Mesodermal cell (in vitro differentiated cells): ENCODE data around the gene KIAA1958.
A peak's percentile ranks its signal among the peaks of the same experiment; 100 is the strongest.

Experiments
- H3K27ac ChIP-seq: 2 replicates; pipeline ENCODE4 v1.7.0; 2013; ENCODE audit warnings: mild to moderate bottlenecking, low read depth, low read length, moderate library complexity; ENCODE audit not compliant: severe bottlenecking
- H3K36me3 ChIP-seq: 2 replicates; pipeline ENCODE4 v1.7.1; 2013; ENCODE audit warnings: mild to moderate bottlenecking, low read length, moderate library complexity; ENCODE audit not compliant: control insufficient read depth, insufficient read depth
- H3K4me1 ChIP-seq: one replicate; pipeline ENCODE4 v1.7.1; 2013; ENCODE audit warnings: mild to moderate bottlenecking, low read length; ENCODE audit not compliant: insufficient read depth, control insufficient read depth, poor library complexity, severe bottlenecking
- H3K4me3 ChIP-seq: 2 replicates; pipeline ENCODE4 v1.7.0; 2013; ENCODE audit warnings: low read length, control low read depth, mild to moderate bottlenecking; ENCODE audit not compliant: insufficient read depth, poor library complexity, severe bottlenecking; ENCODE audit errors: extremely low read depth
- H3K9me3 ChIP-seq: 2 replicates; pipeline ENCODE4 v1.7.1; 2013; ENCODE audit warnings: mild to moderate bottlenecking, low read length, moderate library complexity; ENCODE audit not compliant: control insufficient read depth
- WGBS, 2 experiments: methylation state at CpG; one replicate each; pipeline ENCODE4 v1.1.5; 2013; ENCODE audit warnings: missing lambda C conversion rate in 2 of 2; ENCODE audit not compliant: insufficient coverage in 2 of 2; 5-methylcytosine and 5-hydroxymethylcytosine counted together

The KIAA1958 gene

DNA sequence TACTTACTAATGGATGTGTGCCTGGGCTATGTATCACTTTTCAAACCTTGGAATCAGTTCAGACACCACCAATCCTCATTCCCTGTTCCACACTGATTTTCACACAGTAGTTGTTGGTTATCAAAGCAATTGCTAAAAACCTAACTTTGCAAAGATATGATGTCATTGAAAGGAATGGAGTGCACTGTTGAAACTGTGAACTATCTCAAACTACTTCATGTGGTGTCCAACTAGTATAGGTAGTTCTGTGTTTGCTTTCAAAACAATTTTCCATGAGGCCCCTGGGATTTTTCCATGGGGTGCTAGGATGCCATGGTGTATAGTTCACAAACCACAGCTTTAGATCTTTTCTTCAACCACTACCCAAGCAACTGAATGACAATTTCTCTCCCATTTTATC lies 213.5 kb downstream of the KIAA1958 start:
- Histone ChIP-seq H3K36me3 (peaks cover 29% of the 10 kb centered on the region), H3K9me3 (no peaks in the 10 kb centered on the region), H3K4me1 (peaks cover 3% of the 10 kb centered on the region), H3K27ac (no peak overlapping the region), H3K4me3 (no peak overlapping the region)

DNA sequence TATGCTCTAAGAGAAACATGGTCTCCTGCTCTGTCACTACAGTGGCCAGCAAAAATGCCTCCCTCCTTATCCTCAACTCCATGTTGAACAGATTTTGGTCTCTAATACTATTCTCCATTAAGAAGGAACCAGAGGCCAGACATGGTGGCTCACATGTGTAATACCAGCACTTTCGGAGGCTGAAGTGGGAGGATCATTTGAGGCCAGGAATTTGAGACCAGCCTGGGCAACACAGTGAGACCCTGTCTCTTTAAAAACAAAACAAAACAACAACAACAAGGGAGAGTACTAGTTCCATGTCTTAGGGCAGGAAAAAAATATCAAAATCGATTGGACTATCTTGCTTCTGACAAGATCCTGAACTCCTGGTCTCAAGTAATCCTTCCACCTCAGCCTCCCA lies 216.7 kb downstream of the KIAA1958 start:
- Histone ChIP-seq H3K27ac (no peak overlapping the region), H3K4me3 (no peak overlapping the region), H3K9me3 (no peaks in the 10 kb centered on the region), H3K4me1 (no peaks in the 10 kb centered on the region), H3K36me3 (peaks cover 14% of the 10 kb centered on the region)
- WGBS, 2 experiments, result 60 to 100% methylated on average over 1 of the region's 2 CpGs

DNA sequence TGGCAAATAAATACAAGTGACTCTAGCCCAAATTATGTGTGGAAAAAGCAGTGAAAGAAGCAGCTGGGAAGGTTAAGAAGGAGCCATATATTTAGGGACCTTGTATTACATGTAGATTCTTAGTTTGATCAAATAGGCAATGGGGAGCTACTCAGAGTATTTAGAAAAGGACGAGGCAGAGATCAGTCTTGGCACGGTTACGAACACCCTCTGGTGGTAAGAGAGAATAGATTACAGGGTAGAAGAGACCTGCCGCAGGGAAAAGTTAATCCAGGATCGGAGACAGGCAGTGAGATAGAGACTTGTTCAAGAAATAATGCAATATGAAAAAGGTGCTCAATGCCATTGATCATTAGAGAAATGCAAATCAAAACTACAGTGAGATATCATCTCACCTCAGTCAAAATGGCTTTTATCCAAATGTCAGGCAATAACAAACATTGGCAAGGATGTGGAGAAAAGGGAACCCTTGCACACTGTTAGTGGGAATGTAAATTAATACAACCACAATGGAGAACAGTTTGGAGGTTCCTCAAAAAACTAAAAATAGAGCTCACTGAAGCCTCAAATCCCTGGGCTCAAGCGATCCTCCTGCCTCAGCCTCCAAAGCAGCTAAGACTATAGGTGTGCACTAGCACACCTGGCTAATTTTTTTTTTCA lies 219.3 kb downstream of the KIAA1958 start:
- no peak overlapping the region for H3K4me3 ChIP-seq
- H3K4me1 ChIP-seq, result no peaks in the 10 kb centered on the region
- no peak overlapping the region for H3K27ac ChIP-seq
- no peaks in the 10 kb centered on the region for H3K9me3 ChIP-seq
- peaks cover 12% of the 10 kb centered on the region for H3K36me3 ChIP-seq
- 52 to 69% methylated on average over 6 of the region's 6 CpGs for WGBS, 2 experiments

DNA sequence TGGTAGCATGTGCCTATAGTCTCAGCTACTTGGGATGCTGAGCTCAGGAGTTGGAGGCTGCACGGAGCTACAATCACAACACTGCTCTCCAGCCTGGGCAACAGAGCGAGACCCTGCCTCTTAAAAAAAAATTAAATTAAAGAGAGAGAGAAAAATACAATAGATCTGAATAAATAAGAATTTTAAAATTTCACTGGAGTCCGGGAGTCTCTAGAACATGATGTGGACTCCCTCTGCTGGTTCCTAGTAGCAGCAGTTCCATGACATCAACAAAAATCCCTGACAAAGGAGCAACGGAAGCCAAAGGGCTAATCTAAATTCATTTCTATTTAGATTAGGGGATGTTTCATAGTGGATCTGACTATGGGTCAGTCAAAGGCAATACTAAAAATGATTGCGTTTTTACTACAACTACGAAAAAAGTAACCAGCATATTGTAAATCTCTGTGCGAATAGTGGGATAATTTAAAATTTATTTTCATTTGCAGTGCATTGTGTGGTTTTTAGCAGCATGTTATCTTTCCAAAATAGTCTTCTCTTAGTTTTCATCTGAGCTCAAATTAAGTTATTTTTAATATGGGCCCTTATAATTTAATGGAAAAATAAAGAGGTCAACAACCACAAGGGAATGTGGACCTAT lies 224.5 kb downstream of the KIAA1958 start:
- Histone ChIP-seq H3K27ac (no peak overlapping the region), H3K4me3 (no peak overlapping the region), H3K9me3 (no peaks in the 10 kb centered on the region), H3K36me3 (peaks cover 18% of the 10 kb centered on the region), H3K4me1 (no peaks in the 10 kb centered on the region)
- WGBS, 2 experiments, result 100% methylated on average over 2 of the region's 7 CpGs; no CpG with 5 or more reads in 1 of the 2 experiments

DNA sequence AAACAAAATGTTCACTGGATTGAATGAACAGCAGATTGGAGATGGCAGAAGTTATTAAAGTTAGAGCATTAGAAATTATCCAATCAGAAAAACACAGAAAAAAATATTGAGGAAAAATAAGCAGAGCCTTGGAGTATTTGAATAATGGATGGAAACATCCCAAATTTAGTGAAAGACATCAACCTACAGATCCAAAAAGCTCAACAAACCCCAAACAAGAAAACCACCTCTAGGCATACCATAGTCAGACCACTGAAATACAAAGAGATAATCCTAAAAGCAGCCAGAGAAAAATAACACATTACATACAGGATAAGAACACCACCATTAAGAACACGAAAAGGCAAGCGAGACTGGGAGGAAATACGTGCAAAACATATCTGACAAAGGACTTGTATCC lies 226.1 kb downstream of the KIAA1958 start:
- WGBS, 2 experiments, result no CpG with 5 or more reads among the region's 3 CpGs
- no peak overlapping the region for H3K4me3 ChIP-seq
- H3K36me3 ChIP-seq, result peaks cover 18% of the 10 kb centered on the region
- H3K4me1 ChIP-seq, result no peaks in the 10 kb centered on the region
- H3K9me3 ChIP-seq, result no peaks in the 10 kb centered on the region
- H3K27ac ChIP-seq, result no peak overlapping the region

DNA sequence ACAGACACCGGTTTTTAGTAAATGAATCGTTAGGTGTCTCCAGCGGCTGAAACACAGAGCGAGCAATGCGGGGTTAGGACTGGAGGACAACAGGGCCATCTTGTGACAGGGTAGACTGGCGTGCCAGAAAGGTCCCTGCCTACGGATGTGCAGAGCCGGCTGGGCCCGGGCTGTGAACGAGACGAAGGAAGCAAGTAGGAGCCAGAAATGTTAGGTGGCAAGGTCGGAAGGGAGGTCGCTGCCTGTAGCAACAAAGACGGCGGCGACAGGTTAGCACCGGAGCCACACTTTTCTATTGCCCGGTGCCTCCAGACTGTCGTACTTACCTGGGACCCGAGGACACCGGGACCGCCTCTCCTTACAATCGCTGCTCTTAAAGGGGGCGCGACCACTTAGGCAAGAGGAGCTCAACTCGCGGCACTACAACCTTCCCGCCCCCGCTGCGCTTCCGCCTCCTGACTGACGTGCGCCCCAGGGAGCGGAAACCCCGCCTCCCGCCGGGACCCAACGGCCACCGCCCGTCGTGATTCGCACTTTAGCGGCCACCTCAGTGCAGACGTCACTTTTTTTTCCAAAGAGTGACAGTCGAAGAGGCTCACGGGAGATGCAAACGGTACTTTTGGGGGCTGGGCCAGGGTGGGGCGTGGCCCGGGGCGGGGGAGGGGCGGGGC lies 231.2 kb downstream of the KIAA1958 start, which contains the start of gene INIP:
Gene INIP (minus strand): TSS at position 457 of the 671 bp plus-strand sequence. CDS start 1,632 bp downstream, outside the sequence.
- 0 to 1% methylated on average over 34 to 47 of the region's 51 CpGs for WGBS, 2 experiments
- Histone ChIP-seq H3K9me3 (no peaks in the 10 kb centered on the region), H3K36me3 (peaks cover 7% of the 10 kb centered on the region), H3K4me3 (peak within 1 kb of the TSS; percentile 71), H3K4me1 (no peaks in the 10 kb centered on the region), H3K27ac (peak within 1 kb of the TSS; percentile 81)
